ENCODE results near the gene FMN1.
A peak's percentile ranks its signal among the peaks of the same experiment; 100 is the strongest.

The FMN1 gene

DNA sequence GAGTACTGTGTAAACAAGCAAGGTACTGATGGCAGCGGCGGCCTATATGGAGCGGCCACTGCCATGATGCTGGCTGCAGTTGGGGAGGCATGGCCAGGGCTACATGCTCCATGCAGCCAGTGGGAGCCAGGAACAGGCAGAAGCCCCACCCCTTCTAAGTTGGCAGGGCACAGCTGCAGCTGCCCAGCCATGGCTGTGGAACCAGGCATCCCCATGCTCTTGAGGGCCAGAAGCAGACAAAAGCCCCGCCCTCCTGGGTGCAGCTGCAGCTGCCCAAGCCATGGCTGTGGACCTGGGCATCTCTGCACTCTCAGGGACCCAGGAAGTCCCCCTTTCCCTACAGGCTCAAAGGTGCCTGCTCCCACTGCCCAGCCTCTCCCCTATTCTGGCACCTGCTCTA lies 150.9 kb downstream of the FMN1 start:
- no peak for DNase-seq (ENCODE audit: low read depth, low spot score)
- Histone ChIP-seq H3K27me3 (ENCODE audit: control insufficient read depth, insufficient read depth, low read length) (no peaks in the 10 kb centered on the region; the same call in 1 of the 2 replicates), H3K27ac (ENCODE audit: low read length) (no peak overlapping the region), H3K4me3 (ENCODE audit: low read length) (no peak overlapping the region), H3K36me3 (ENCODE audit: control insufficient read depth, insufficient read depth, low read length) (no peaks in the 10 kb centered on the region), H3K9me3 (ENCODE audit: control insufficient read depth, insufficient read depth, low read length) (no peaks in the 10 kb centered on the region; the same call in 1 of the 2 replicates), H3K4me1 (ENCODE audit: control insufficient read depth, insufficient read depth, low read length) (no peaks in the 10 kb centered on the region)
- WGBS (ENCODE audit: insufficient coverage, insufficient read length): no CpG with 5 or more reads among the region's 4 CpGs

DNA sequence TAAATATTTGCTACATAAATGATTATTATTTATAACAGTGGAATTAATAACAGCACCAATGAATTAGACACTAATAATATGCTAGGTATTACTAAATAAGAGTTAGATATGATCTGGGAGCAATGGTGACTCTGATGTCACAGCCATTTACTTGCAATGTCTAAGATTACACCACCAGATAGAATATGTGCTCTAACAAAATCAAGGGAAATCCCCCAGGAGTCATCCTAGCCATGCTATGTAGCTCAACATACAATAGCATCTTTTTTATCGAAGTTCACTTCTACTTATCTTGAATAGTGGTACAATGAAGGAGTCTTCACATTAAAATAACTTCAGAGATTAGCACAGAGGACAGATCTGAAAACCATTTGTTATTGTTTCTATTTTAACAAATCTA lies 154.0 kb downstream of the FMN1 start:
- H3K4me1 ChIP-seq (ENCODE audit: control insufficient read depth, insufficient read depth, low read length): no peaks in the 10 kb centered on the region
- no peak overlapping the region for H3K4me3 ChIP-seq (ENCODE audit: low read length)
- no peak for DNase-seq (ENCODE audit: low read depth, low spot score)
- no CpG with 5 or more reads among the region's 1 CpG for WGBS (ENCODE audit: insufficient coverage, insufficient read length)
- H3K27ac ChIP-seq (ENCODE audit: low read length): no peak overlapping the region
- no peaks in the 10 kb centered on the region; the same call in 1 of the 2 replicates for H3K27me3 ChIP-seq (ENCODE audit: control insufficient read depth, insufficient read depth, low read length)
- no peaks in the 10 kb centered on the region for H3K9me3 ChIP-seq (ENCODE audit: control insufficient read depth, insufficient read depth, low read length)
- H3K36me3 ChIP-seq (ENCODE audit: control insufficient read depth, insufficient read depth, low read length): no peaks in the 10 kb centered on the region

DNA sequence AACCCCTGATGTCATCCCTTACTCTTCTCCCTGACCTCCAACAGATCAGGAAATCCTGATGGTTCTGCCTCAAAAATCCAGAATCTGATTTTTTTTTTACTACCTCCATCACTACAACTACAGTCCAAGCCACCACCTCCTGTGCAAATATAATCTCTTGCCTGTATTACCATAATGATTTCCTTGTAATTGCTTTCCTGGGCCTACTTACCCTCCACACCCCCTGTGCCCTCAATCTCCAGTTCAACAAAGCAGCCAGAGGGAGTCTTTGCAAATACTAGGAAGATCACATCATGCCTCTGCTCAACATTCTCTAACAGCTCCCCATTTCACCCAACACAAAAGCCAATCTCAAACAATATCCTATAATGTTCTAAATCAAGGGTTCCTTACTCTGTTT lies 159.9 kb downstream of the FMN1 start:
- Histone ChIP-seq H3K9me3 (ENCODE audit: control insufficient read depth, insufficient read depth, low read length) (no peaks in the 10 kb centered on the region), H3K27me3 (ENCODE audit: control insufficient read depth, insufficient read depth, low read length) (no peaks in the 10 kb centered on the region), H3K4me3 (ENCODE audit: low read length) (no peak overlapping the region), H3K27ac (ENCODE audit: low read length) (no peak overlapping the region), H3K4me1 (ENCODE audit: control insufficient read depth, insufficient read depth, low read length) (no peaks in the 10 kb centered on the region), H3K36me3 (ENCODE audit: control insufficient read depth, insufficient read depth, low read length) (no peaks in the 10 kb centered on the region)
- no peak for DNase-seq (ENCODE audit: low read depth, low spot score)

DNA sequence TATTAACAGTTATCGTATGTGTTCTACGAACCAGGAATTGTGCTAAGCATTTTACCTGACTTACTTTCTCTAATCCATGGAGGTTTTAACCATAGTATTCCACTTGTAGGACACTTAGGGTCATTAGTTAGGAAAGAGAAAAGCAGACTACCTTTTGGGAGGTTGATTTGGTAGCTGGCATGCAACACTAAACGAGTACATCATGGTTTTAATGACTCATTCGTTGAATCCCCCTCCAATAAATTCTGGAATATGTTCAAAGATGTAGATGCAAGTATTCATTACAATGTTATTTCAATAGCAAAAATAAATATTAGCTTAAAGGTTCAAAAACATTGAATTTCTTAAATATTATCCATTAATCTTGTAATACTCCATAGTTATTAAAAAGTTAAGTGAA lies 162.5 kb downstream of the FMN1 start:
- no peaks in the 10 kb centered on the region for H3K9me3 ChIP-seq (ENCODE audit: control insufficient read depth, insufficient read depth, low read length)
- H3K27ac ChIP-seq (ENCODE audit: low read length): no peak overlapping the region
- no peak for DNase-seq (ENCODE audit: low read depth, low spot score)
- H3K27me3 ChIP-seq (ENCODE audit: control insufficient read depth, insufficient read depth, low read length): no peaks in the 10 kb centered on the region
- no peaks in the 10 kb centered on the region for H3K36me3 ChIP-seq (ENCODE audit: control insufficient read depth, insufficient read depth, low read length)
- no CpG with 5 or more reads among the region's 4 CpGs for WGBS (ENCODE audit: insufficient coverage, insufficient read length)
- no peak overlapping the region for H3K4me3 ChIP-seq (ENCODE audit: low read length)
- no peaks in the 10 kb centered on the region for H3K4me1 ChIP-seq (ENCODE audit: control insufficient read depth, insufficient read depth, low read length)

DNA sequence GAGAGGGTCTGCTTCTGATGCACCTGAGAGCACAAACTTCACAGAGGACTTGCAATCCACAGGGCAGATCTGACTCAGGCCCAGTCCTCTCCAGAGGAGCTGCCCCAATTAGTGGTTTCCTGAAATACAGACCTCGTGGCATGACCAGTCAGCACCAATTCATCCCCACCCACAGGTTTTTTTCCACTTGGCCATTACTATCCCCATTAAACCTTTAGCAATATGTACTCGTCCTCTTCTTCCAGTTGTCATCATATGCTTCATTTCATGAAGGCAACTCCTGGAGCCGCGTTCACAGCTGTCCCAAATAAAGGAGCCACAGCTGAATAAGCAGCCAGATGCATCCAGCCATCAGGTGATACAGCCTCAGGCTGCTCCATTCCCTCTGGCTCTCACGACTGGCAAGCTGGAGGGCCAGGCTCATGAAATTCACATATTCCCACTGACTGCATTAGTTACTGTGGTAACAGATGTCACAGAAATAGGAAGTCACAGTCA lies 163.1 kb downstream of the FMN1 start:
- Histone ChIP-seq H3K4me1 (ENCODE audit: control insufficient read depth, insufficient read depth, low read length) (no peaks in the 10 kb centered on the region; the same call in 1 of the 2 replicates), H3K9me3 (ENCODE audit: control insufficient read depth, insufficient read depth, low read length) (no peaks in the 10 kb centered on the region), H3K36me3 (ENCODE audit: control insufficient read depth, insufficient read depth, low read length) (no peaks in the 10 kb centered on the region), H3K27ac (ENCODE audit: low read length) (no peak overlapping the region), H3K4me3 (ENCODE audit: low read length) (no peak overlapping the region), H3K27me3 (ENCODE audit: control insufficient read depth, insufficient read depth, low read length) (no peaks in the 10 kb centered on the region)
- no CpG with 5 or more reads among the region's 5 CpGs for WGBS (ENCODE audit: insufficient coverage, insufficient read length)
- DNase-seq (ENCODE audit: low read depth, low spot score): no peak

DNA sequence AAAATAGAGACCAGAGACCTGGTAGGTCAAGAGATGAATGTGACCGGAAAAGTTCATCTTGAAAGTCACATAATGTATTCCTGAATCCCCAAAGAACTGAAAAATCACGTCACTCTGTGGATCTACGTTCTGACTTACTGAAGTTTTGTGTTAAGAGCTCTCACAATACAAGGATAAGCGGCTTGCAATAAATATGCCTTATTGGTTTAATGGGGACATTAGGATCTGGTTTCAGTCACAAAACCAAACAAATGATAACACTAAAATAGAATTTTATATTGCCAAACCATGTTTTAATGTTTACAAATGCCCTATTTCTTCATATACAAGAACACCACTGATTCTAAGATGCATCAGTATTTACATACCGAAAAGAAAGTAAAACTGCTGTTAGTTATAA lies 164.2 kb downstream of the FMN1 start:
- Histone ChIP-seq H3K4me3 (ENCODE audit: low read length) (no peak overlapping the region), H3K27me3 (ENCODE audit: control insufficient read depth, insufficient read depth, low read length) (no peaks in the 10 kb centered on the region), H3K4me1 (ENCODE audit: control insufficient read depth, insufficient read depth, low read length) (no peaks in the 10 kb centered on the region; the same call in 1 of the 2 replicates), H3K36me3 (ENCODE audit: control insufficient read depth, insufficient read depth, low read length) (no peaks in the 10 kb centered on the region), H3K27ac (ENCODE audit: low read length) (no peak overlapping the region), H3K9me3 (ENCODE audit: control insufficient read depth, insufficient read depth, low read length) (no peaks in the 10 kb centered on the region)
- no CpG with 5 or more reads among the region's 5 CpGs for WGBS (ENCODE audit: insufficient coverage, insufficient read length)
- no peak for DNase-seq (ENCODE audit: low read depth, low spot score)

DNA sequence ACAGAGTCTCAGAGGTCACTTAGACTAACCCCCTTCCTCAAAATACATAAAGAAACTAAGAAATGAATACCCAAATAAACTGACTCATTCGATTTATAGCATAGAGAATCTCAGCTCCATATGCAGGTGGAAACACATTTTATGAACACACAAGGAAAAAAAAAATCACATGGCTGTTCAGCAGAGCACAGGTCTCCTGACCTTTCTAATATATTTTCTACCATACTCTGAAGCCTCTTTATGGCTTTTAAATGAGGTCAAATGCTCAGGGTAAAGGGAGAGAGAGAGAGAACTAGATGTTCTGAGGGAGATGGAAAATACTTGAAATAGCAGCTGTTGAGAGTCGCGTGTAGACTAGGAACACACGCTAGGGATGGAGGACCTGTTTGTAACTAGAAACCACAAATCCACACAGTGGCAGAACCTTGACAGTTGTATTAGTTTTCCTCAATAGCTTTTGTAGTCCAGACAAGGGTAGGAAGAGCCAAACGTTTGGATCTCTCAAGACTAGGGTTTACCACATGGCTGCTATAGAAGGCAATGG lies 165.3 kb downstream of the FMN1 start:
- DNase-seq (ENCODE audit: low read depth, low spot score): no peak

DNA sequence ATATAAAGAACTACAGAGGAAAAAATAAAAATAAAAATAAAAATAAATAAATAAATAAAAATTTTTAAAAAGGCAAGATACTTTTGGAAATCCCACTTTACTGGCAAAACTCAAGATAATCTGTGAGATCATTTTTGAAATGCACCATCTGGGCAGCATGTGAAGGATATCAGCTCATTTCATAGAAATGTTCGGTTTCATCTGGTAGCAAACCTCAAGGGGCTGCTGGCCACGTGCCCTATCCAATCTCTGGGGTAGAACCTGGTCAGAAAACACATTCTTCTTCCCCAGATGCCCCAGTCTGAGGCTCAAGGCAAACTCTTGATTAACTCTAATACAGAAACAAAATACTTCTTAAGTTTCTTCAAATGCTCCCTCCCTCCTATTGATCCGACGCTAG lies 166.0 kb downstream of the FMN1 start:
- no peaks in the 10 kb centered on the region for H3K9me3 ChIP-seq (ENCODE audit: control insufficient read depth, insufficient read depth, low read length)
- H3K4me3 ChIP-seq (ENCODE audit: low read length): no peak overlapping the region
- WGBS (ENCODE audit: insufficient coverage, insufficient read length): no CpG with 5 or more reads among the region's 4 CpGs
- H3K4me1 ChIP-seq (ENCODE audit: control insufficient read depth, insufficient read depth, low read length): no peaks in the 10 kb centered on the region; the same call in 1 of the 2 replicates
- H3K27me3 ChIP-seq (ENCODE audit: control insufficient read depth, insufficient read depth, low read length): no peaks in the 10 kb centered on the region
- H3K36me3 ChIP-seq (ENCODE audit: control insufficient read depth, insufficient read depth, low read length): no peaks in the 10 kb centered on the region
- no peak overlapping the region for H3K27ac ChIP-seq (ENCODE audit: low read length)
- DNase-seq (ENCODE audit: low read depth, low spot score): no peak

More for the DNA sequence above, 165.3 kb downstream of the FMN1 start:
- Histone ChIP-seq H3K27me3 (ENCODE audit: control insufficient read depth, insufficient read depth, low read length) (no peaks in the 10 kb centered on the region), H3K27ac (ENCODE audit: low read length) (no peak overlapping the region), H3K36me3 (ENCODE audit: control insufficient read depth, insufficient read depth, low read length) (no peaks in the 10 kb centered on the region), H3K9me3 (ENCODE audit: control insufficient read depth, insufficient read depth, low read length) (no peaks in the 10 kb centered on the region), H3K4me1 (ENCODE audit: control insufficient read depth, insufficient read depth, low read length) (no peaks in the 10 kb centered on the region; the same call in 1 of the 2 replicates), H3K4me3 (ENCODE audit: low read length) (no peak overlapping the region)
- WGBS (ENCODE audit: insufficient coverage, insufficient read length): no CpG with 5 or more reads among the region's 5 CpGs

DNA sequence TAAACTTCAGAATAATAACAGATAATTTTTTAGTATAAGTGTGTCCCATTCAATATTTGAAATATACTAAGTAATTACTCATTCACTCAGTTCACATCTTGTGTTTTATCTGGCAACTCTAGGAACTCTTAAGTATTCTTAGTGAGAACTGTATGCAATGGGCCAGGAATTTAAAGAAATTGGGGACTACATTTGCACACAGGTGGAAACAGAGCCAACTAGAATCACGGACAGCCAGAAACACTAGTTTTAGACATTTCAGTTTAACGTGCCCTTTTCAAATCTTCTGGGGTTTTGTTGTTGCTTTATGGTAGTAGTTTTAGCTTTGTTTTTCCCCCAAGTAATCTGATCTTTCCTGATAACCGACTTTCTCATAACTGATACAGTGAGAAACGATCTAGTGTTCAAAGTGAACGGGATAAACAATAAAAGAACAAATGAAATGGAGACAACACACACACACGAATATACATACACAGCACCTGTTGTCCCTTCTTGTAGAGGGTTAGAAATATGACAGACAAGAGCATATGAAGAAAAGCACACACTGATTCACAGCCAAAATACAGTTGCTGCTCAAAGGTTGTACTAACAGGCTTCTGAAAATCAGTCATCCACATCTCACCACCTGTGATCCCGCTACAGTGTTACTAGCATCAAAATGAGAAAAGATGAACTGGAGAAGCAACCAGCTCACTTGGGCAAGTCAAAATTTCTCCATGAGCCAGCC lies 167.0 kb downstream of the FMN1 start:
- Histone ChIP-seq H3K27me3 (ENCODE audit: control insufficient read depth, insufficient read depth, low read length) (no peaks in the 10 kb centered on the region), H3K4me3 (ENCODE audit: low read length) (no peak overlapping the region), H3K36me3 (ENCODE audit: control insufficient read depth, insufficient read depth, low read length) (no peaks in the 10 kb centered on the region), H3K4me1 (ENCODE audit: control insufficient read depth, insufficient read depth, low read length) (peaks cover 3% of the 10 kb centered on the region; the same call in 1 of the 2 replicates), H3K9me3 (ENCODE audit: control insufficient read depth, insufficient read depth, low read length) (no peaks in the 10 kb centered on the region), H3K27ac (ENCODE audit: low read length) (no peak overlapping the region)
- WGBS (ENCODE audit: insufficient coverage, insufficient read length): no CpG with 5 or more reads among the region's 7 CpGs
- DNase-seq (ENCODE audit: low read depth, low spot score): no peak

DNA sequence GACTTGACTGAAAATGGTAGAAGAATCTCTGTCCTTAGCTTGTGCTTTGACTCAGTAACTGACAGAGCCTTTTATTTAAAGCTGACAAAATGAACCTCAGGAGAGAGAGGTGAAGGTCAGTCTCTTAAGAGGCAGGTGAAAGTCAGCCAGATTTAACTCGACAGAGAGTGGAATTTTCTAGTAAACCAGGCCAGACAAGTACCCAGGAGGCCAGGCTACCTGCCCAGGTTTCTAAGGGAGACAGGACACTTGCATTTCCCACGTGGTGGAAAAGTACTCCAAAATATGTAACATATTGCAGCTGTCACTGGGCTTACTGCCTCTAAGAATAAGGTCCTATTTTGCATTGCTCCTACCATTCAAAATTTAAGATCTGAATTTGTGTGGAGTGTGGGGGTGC lies 167.9 kb downstream of the FMN1 start:
- Histone ChIP-seq H3K27me3 (ENCODE audit: control insufficient read depth, insufficient read depth, low read length) (no peaks in the 10 kb centered on the region), H3K9me3 (ENCODE audit: control insufficient read depth, insufficient read depth, low read length) (no peaks in the 10 kb centered on the region), H3K36me3 (ENCODE audit: control insufficient read depth, insufficient read depth, low read length) (no peaks in the 10 kb centered on the region), H3K4me3 (ENCODE audit: low read length) (no peak overlapping the region), H3K4me1 (ENCODE audit: control insufficient read depth, insufficient read depth, low read length) (peaks cover 3% of the 10 kb centered on the region; the same call in 1 of the 2 replicates), H3K27ac (ENCODE audit: low read length) (no peak overlapping the region)
- no CpG with 5 or more reads among the region's 2 CpGs for WGBS (ENCODE audit: insufficient coverage, insufficient read length)
- DNase-seq (ENCODE audit: low read depth, low spot score): no peak

DNA sequence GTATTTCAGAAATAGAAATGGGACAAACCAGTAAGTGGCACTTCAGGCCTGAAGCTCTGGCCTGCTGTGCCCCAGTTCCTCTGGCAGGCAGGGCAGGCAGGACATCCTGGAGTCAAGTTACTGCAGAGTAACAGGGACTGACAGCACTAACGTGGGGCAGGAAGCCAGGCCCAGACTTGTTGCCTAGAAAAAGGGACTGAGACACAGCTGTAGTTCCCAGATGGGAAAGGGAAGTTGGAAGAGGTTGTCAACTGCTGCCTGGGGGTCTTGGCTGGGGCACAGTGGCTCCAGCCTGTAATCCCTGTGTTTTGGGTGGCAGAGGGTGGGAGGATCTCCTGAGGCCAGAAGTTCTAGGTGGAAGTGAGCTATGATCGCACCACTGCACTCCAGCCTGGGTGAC lies 171.9 kb downstream of the FMN1 start:
- H3K27me3 ChIP-seq (ENCODE audit: control insufficient read depth, insufficient read depth, low read length): no peaks in the 10 kb centered on the region
- H3K36me3 ChIP-seq (ENCODE audit: control insufficient read depth, insufficient read depth, low read length): no peaks in the 10 kb centered on the region
- H3K4me3 ChIP-seq (ENCODE audit: low read length): no peak overlapping the region
- peaks cover 3% of the 10 kb centered on the region; the same call in 1 of the 2 replicates for H3K4me1 ChIP-seq (ENCODE audit: control insufficient read depth, insufficient read depth, low read length)
- H3K9me3 ChIP-seq (ENCODE audit: control insufficient read depth, insufficient read depth, low read length): no peaks in the 10 kb centered on the region
- DNase-seq (ENCODE audit: low read depth, low spot score): peak; percentile 18
- WGBS (ENCODE audit: insufficient coverage, insufficient read length): no CpG with 5 or more reads among the region's 2 CpGs
- H3K27ac ChIP-seq (ENCODE audit: low read length): no peak overlapping the region
